ENCODE data around the gene MATN1.

MATN1 gene

GRCh38 chr1:30765556-30766434 lies 42.4 kb upstream of the MATN1 start:
- no peak for TF ChIP-seq CTCF (conservative IDR thresholded peaks at IDR 0.05; ENCODE audit: control insufficient read depth, insufficient read depth, low read depth, low read length)
- no peak overlapping the region for H3K4me3 ChIP-seq (ENCODE audit: control insufficient read depth, low read depth, low read length)
- no peak for DNase-seq (ENCODE audit: low read depth)

- TF ChIP-seq CTCF (conservative IDR thresholded peaks at IDR 0.05; ENCODE audit: control insufficient read depth, insufficient read depth, low read depth, low read length) = no peak
- no peak overlapping the region for H3K4me3 ChIP-seq (ENCODE audit: control insufficient read depth, low read depth, low read length)
- DNase-seq (ENCODE audit: low read depth) = no peak
Measured at GRCh38 chr1:30764939-30765555, 41.7 kb upstream of the MATN1 start.

- no peak for DNase-seq (ENCODE audit: low read depth)
- H3K4me3 ChIP-seq (ENCODE audit: control insufficient read depth, low read depth, low read length) = no peak overlapping the region
- TF ChIP-seq CTCF (conservative IDR thresholded peaks at IDR 0.05; ENCODE audit: control insufficient read depth, insufficient read depth, low read depth, low read length) = no peak
Measured at GRCh38 chr1:30764396-30764795, 41.0 kb upstream of the MATN1 start.

DNA sequence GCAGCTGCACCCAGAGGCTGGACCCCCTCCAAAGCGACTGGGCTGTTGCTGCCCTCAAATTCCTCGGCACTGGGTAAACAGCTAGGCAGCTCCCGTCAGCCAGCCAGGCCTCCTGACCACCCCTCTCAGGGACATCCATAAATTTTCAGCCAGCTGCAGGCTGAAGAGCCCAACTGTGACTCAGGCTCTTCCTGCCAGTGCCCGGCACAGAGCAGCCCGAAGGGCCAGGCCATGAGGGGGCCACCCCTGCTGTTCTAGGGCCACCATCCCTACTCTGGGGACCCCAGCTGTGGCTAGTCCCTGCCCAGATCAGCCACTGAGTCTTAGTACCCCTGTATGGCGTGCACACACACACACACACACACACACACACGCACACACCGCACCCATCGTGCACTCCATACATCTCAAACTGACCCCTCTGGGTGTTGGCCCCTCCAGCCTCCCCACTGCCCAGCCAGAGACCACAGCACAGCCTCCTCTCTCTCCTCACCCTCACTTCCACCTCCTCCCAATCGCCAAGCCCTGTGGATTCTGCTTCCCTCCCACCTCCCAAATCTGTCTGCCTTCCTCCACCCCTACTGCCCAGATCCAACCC lies 40.4 kb upstream of the MATN1 start:
- DNase-seq (ENCODE audit: low read depth) = no peak
- no peak overlapping the region for H3K4me3 ChIP-seq (ENCODE audit: control insufficient read depth, low read depth, low read length)
- TF ChIP-seq CTCF (conservative IDR thresholded peaks at IDR 0.05; ENCODE audit: control insufficient read depth, insufficient read depth, low read depth, low read length) = no peak

DNA sequence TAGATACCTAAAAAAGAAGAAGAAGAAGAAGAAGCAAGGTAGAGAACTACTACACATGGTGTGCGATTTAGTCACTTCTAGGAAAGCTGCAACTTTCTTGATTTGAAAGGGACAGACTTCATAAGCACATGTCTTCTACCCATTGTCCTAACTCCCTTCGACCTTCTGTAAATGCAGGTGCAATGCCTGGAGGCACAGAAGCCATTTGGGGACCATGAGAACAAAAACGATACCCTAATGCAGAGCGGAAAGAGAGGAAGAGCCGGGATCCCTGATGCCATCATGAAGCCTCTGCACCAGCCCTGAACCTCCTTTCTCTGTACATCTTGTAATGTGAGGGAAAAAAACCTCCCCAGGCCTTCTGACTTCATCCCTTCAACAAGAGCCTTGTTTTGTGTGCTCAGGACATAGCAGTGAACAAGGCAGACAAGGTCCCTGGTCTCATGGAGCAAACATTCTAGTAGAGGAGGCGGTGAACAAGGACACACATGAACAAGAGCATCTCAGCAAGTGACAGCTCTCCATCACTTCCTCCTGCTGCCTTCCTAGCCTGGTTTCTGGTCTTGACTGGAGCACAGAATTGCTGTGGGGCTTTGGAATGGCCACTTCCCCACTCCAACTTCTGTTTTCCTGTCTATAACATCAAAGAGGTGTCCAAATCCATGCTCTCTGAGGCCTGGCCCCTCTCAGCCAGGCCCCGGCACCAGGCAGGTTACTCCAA lies 39.7 kb upstream of the MATN1 start:
- no peak for TF ChIP-seq CTCF (conservative IDR thresholded peaks at IDR 0.05; ENCODE audit: control insufficient read depth, insufficient read depth, low read depth, low read length)
- DNase-seq (ENCODE audit: low read depth) = no peak

GRCh38 chr1:30762152-30762929 lies 39.0 kb upstream of the MATN1 start:
- no peak overlapping the region for H3K4me3 ChIP-seq (ENCODE audit: control insufficient read depth, low read depth, low read length)
- DNase-seq (ENCODE audit: low read depth) = no peak
- TF ChIP-seq CTCF (conservative IDR thresholded peaks at IDR 0.05; ENCODE audit: control insufficient read depth, insufficient read depth, low read depth, low read length) = no peak

More for the DNA sequence above, 39.7 kb upstream of the MATN1 start:
- H3K4me3 ChIP-seq (ENCODE audit: control insufficient read depth, low read depth, low read length) = no peak overlapping the region

Data from fibroblast of mammary gland (primary cell).